ENCODE results near the gene ULK4. TPM values are rescaled to one million over a fixed set of nuclear protein-coding genes. Genes with fewer than 3 reads are reported as not detected.

Gene ULK4
- total and polyA plus RNA-seq, 2 of the 4 experiments (the other 2 are of a cell fraction): 2.7 to 5.0 TPM

- H4K8ac ChIP-seq (ENCODE audit: low read depth in 2 of 2, low read length in 2 of 2): no peak overlapping the region
- DNase-seq (no peak), ATAC-seq (ENCODE audit: low read depth) (no peak)
- H2AK5ac ChIP-seq (ENCODE audit: low read depth, low read length): no peak overlapping the region
- no peaks in the 10 kb centered on the region for H3K36me3 ChIP-seq (ENCODE audit: control insufficient read depth, insufficient read depth, low read length)
- TF ChIP-seq CHD1 (IDR thresholded peaks at IDR 0.05; ENCODE audit: low read depth, low read length) (no peak), FOS (IDR thresholded peaks at IDR 0.05; ENCODE audit: low read depth, low read length) (no peak), CEBPB (IDR thresholded peaks at IDR 0.05; ENCODE audit: low read depth, low read length) (no peak), CTCF (conservative IDR thresholded peaks at IDR 0.05; ENCODE audit: low read depth, low read length) (no peak), RAD21 (IDR thresholded peaks at IDR 0.05; ENCODE audit: low read length) (no peak), POLR2A (IDR thresholded peaks at IDR 0.05; ENCODE audit: low read depth, low read length) (no peak), MXI1 (IDR thresholded peaks at IDR 0.05; ENCODE audit: borderline replicate concordance, low read depth, low read length) (no peak), MAZ (IDR thresholded peaks at IDR 0.05; ENCODE audit: borderline replicate concordance, low read depth, low read length) (no peak)
- no peak overlapping the region for H3K4me2 ChIP-seq (ENCODE audit: low read depth, low read length)
- no peak overlapping the region for H3K18ac ChIP-seq (ENCODE audit: low read depth, low read length)
- H3K56ac ChIP-seq (ENCODE audit: extremely low read depth, insufficient read depth, low read length): no peak overlapping the region
- H2AFZ ChIP-seq (replicated peaks; ENCODE audit: low read length, poor library complexity): no peak overlapping the region
- no peaks in the 10 kb centered on the region for H4K20me1 ChIP-seq (ENCODE audit: insufficient read depth, low read length)
- no peak overlapping the region for H3K4ac ChIP-seq (ENCODE audit: low read depth, low read length)
- H3K23ac ChIP-seq (ENCODE audit: low read depth, low read length): no peak overlapping the region
- no peak overlapping the region for H3K9ac ChIP-seq (ENCODE audit: low read depth, low read length)
- dilution Hi-C loops (cut with HindIII; ENCODE audit: low sequenced_read_pairs, unreplicated experiment): no loop called here
- no peaks in the 10 kb centered on the region for H3K9me3 ChIP-seq (ENCODE audit: control insufficient read depth, insufficient read depth, low read length)
- no peaks in the 10 kb centered on the region for H3K4me1 ChIP-seq (ENCODE audit: control insufficient read depth, insufficient read depth, low read length)
- intact Hi-C loops (cut with micrococcal nuclease): no loop called here
- ChIA-PET POLR2A (ENCODE audit: unreplicated experiment) (no interaction called here), CTCF (interaction anchor here (1.6 kb wide), 1 partner anchor 14 kb away, joined by 3 read pairs; no protein-coding TSS in a partner anchor)
- H3K14ac ChIP-seq (replicated peaks; ENCODE audit: low read depth, low read length): no peak overlapping the region
- H3K9me1 ChIP-seq (ENCODE audit: insufficient read depth, low read length): no peaks in the 10 kb centered on the region
- H2BK20ac ChIP-seq (ENCODE audit: low read depth, low read length): no peak overlapping the region
- no peak overlapping the region for H2AK9ac ChIP-seq (replicated peaks; ENCODE audit: low read depth, low read length, poor library complexity)
- H3K79me1 ChIP-seq (ENCODE audit: low read depth in 1 of 2, low read length in 2 of 2): no peaks in the 10 kb centered on the region
- WGBS, 2 experiments (ENCODE audit: extremely low coverage in 2 of 2, insufficient read length in 1 of 2): no CpG with 5 or more reads among the region's 8 CpGs
- H3K27me3 ChIP-seq (ENCODE audit: control insufficient read depth, insufficient read depth, low read length): 0 out of 2 replicates have a peak, but pooled peaks cover 1% of the 10 kb centered on the region
- in situ Hi-C loops (cut with MboI; ENCODE audit: low sequenced_read_pairs): no loop called here
- no peak overlapping the region for H3K27ac ChIP-seq (ENCODE audit: insufficient read depth, low read length)
- H4K5ac ChIP-seq (ENCODE audit: low read depth, low read length): no peak overlapping the region
- no peak overlapping the region for H3K4me3 ChIP-seq (ENCODE audit: insufficient read depth, low read depth, low read length)
- BruUV-seq (replicated peaks): no TSS peak
- no peak overlapping the region for H2BK15ac ChIP-seq (ENCODE audit: low read depth, low read length)
- no peak overlapping the region for H2BK120ac ChIP-seq (ENCODE audit: low read depth, low read length)
- H2BK5ac ChIP-seq (ENCODE audit: low read depth, low read length, poor library complexity, severe bottlenecking): no peak overlapping the region
- H4K91ac ChIP-seq (ENCODE audit: insufficient read depth, low read depth, low read length): no peak overlapping the region
Observed at GRCh38 chr3:41288785-41289184, 673.1 kb downstream of the ULK4 start.
